Astrocyte (in vitro differentiated cells and primary cell): ENCODE measurements around the gene FOXF1. TPM values are rescaled to one million over a fixed set of nuclear protein-coding genes. Genes with fewer than 3 reads are reported as not detected.

Experiments
- DNase-seq: peaks from one replicate; pipeline ENCODE4 v3.0.0-alpha.2; 2010; ENCODE audit warnings: low read depth
- FAIRE-seq: peaks from 2 replicates; lab custom pipeline; 2011; peaks lifted over from hg19 to GRCh38; lab: Jason Lieb, UNC
- H2AFZ ChIP-seq: 2 replicates; pipeline ENCODE4 v1.6.0; 2012; ENCODE audit warnings: low read depth, low read length, inconsistent platforms
- H3K27ac ChIP-seq: 2 replicates; pipeline ENCODE4 v1.5.1; 2011; ENCODE audit warnings: low read depth, low read length, inconsistent platforms
- H3K27me3 ChIP-seq: 2 replicates; pipeline ENCODE4 v1.6.0; 2011; ENCODE audit warnings: low read length, inconsistent platforms; ENCODE audit not compliant: insufficient read depth
- H3K36me3 ChIP-seq: 2 replicates; pipeline ENCODE4 v1.5.1; 2011; ENCODE audit warnings: low read length, inconsistent platforms; ENCODE audit not compliant: insufficient read depth
- H3K4me1 ChIP-seq: 2 replicates; pipeline ENCODE4 v1.5.1; 2011; ENCODE audit warnings: low read length, inconsistent platforms; ENCODE audit not compliant: insufficient read depth
- H3K4me2 ChIP-seq: 2 replicates; pipeline ENCODE4 v1.6.0; 2012; ENCODE audit warnings: low read length, inconsistent platforms
- H3K4me3 ChIP-seq: 2 replicates; pipeline ENCODE4 v1.5.1; 2011; ENCODE audit warnings: low read depth, mild to moderate bottlenecking, low read length, inconsistent platforms; ENCODE audit not compliant: insufficient read depth
- H3K79me2 ChIP-seq: 2 replicates; pipeline ENCODE4 v1.6.0; 2012; ENCODE audit warnings: mild to moderate bottlenecking, low read length, inconsistent platforms; ENCODE audit not compliant: insufficient read depth
- H3K9ac ChIP-seq: 2 replicates; pipeline ENCODE4 v1.6.0; 2012; ENCODE audit warnings: mild to moderate bottlenecking, low read length, inconsistent platforms
- H3K9me3 ChIP-seq: 2 replicates; pipeline ENCODE4 v1.5.1; 2012; ENCODE audit warnings: low read depth, mild to moderate bottlenecking, low read length, inconsistent platforms; ENCODE audit not compliant: insufficient read depth
- H4K20me1 ChIP-seq: 2 replicates; pipeline ENCODE4 v1.6.0; 2012; ENCODE audit warnings: low read length, inconsistent platforms; ENCODE audit not compliant: insufficient read depth
- H3K27ac Mint-ChIP-seq: one replicate; pipeline ENCODE4 v1.8.0; 2021; ENCODE audit warnings: mild to moderate bottlenecking, mixed read lengths; ENCODE audit not compliant: unreplicated experiment
- H3K27me3 Mint-ChIP-seq: one replicate; pipeline ENCODE4 v1.8.0; 2021; ENCODE audit warnings: low read depth, mixed read lengths; ENCODE audit not compliant: unreplicated experiment
- H3K36me3 Mint-ChIP-seq: one replicate; pipeline ENCODE4 v1.8.0; 2021; ENCODE audit warnings: low read depth, mixed read lengths; ENCODE audit not compliant: unreplicated experiment
- H3K4me1 Mint-ChIP-seq: one replicate; pipeline ENCODE4 v1.8.0; 2021; ENCODE audit warnings: low read depth, mixed read lengths; ENCODE audit not compliant: unreplicated experiment
- H3K4me3 Mint-ChIP-seq: one replicate; pipeline ENCODE4 v1.8.0; 2021; ENCODE audit warnings: mild to moderate bottlenecking, moderate library complexity, mixed read lengths; ENCODE audit not compliant: unreplicated experiment
- H3K9me3 Mint-ChIP-seq: one replicate; pipeline ENCODE4 v1.8.0; 2021; ENCODE audit warnings: mild to moderate bottlenecking, mixed read lengths; ENCODE audit not compliant: unreplicated experiment
- CTCF ChIP-seq: IDR thresholded peaks from 2 replicates; pipeline ENCODE4 v1.5.1; 2011; ENCODE audit warnings: low read depth, mild to moderate bottlenecking, inconsistent platforms, low read length, moderate library complexity; ENCODE audit not compliant: insufficient read depth
- EZH2 ChIP-seq: IDR thresholded peaks from 2 replicates; pipeline ENCODE4 v1.6.1; 2012; ENCODE audit warnings: mild to moderate bottlenecking, low read length, inconsistent platforms; ENCODE audit not compliant: insufficient read depth
- total RNA-seq: library from RNA; stranded (reverse); gene quantifications from 2 replicates; pipeline ENCODE4 v1.2.1, GENCODE V29; 2021

FOXF1 gene
- total RNA-seq, 1 donor from 2014 or later: 0.07 TPM

- Mint-ChIP-seq H3K4me3 (no peak overlapping the region), H3K36me3 (peaks cover 2% of the 10 kb centered on the region), H3K9me3 (peaks cover 19% of the 10 kb centered on the region), H3K4me1 (no peaks in the 10 kb centered on the region), H3K27me3 (peaks cover 74% of the 10 kb centered on the region), H3K27ac (no peak overlapping the region)
- peaks cover 12% of the 10 kb centered on the region for H3K9me3 ChIP-seq
- no peak overlapping the region for H2AFZ ChIP-seq
- no peaks in the 10 kb centered on the region for H3K36me3 ChIP-seq
- no peak for TF ChIP-seq CTCF
- no peak for TF ChIP-seq EZH2
- no peaks in the 10 kb centered on the region for H3K79me2 ChIP-seq
- DNase-seq: no peak
- H3K4me1 ChIP-seq: no peaks in the 10 kb centered on the region
- H3K4me2 ChIP-seq: no peak overlapping the region
- H4K20me1 ChIP-seq: no peaks in the 10 kb centered on the region
- H3K9ac ChIP-seq: no peak overlapping the region
- H3K27me3 ChIP-seq: peaks cover 65% of the 10 kb centered on the region
- H3K4me3 ChIP-seq: no peak overlapping the region
- no peak for FAIRE-seq
- no peak overlapping the region for H3K27ac ChIP-seq
Observed at GRCh38 chr16:86485746-86486145, 24.6 kb upstream of the FOXF1 start.

- Histone ChIP-seq H3K9ac (no peak overlapping the region), H3K79me2 (no peaks in the 10 kb centered on the region), H2AFZ (no peak overlapping the region), H3K36me3 (no peaks in the 10 kb centered on the region), H3K27ac (no peak overlapping the region), H3K27me3 (peaks cover 88% of the 10 kb centered on the region), H3K4me2 (no peak overlapping the region), H4K20me1 (no peaks in the 10 kb centered on the region), H3K4me3 (no peak overlapping the region), H3K4me1 (no peaks in the 10 kb centered on the region), H3K9me3 (peaks cover 10% of the 10 kb centered on the region)
- DNase-seq: no peak
- Mint-ChIP-seq H3K9me3 (peaks cover 22% of the 10 kb centered on the region), H3K27me3 (peaks cover 97% of the 10 kb centered on the region), H3K4me3 (no peak overlapping the region), H3K4me1 (peaks cover 2% of the 10 kb centered on the region), H3K27ac (no peak overlapping the region), H3K36me3 (peaks cover 3% of the 10 kb centered on the region)
- no peak for FAIRE-seq
- TF ChIP-seq CTCF (no peak), EZH2 (no peak)
Observed at GRCh38 chr16:86490859-86491639, 19.3 kb upstream of the FOXF1 start.

GRCh38 chr16:86491640-86492023, 18.7 kb upstream of the FOXF1 start:
- Histone ChIP-seq H3K4me2 (no peak overlapping the region), H3K9me3 (peaks cover 10% of the 10 kb centered on the region), H3K36me3 (no peaks in the 10 kb centered on the region), H3K9ac (no peak overlapping the region), H3K4me3 (no peak overlapping the region), H3K27me3 (peaks cover 91% of the 10 kb centered on the region), H3K27ac (no peak overlapping the region), H3K4me1 (no peaks in the 10 kb centered on the region), H3K79me2 (no peaks in the 10 kb centered on the region), H4K20me1 (no peaks in the 10 kb centered on the region), H2AFZ (no peak overlapping the region)
- Mint-ChIP-seq H3K27ac (no peak overlapping the region), H3K36me3 (peaks cover 3% of the 10 kb centered on the region), H3K4me1 (peaks cover 2% of the 10 kb centered on the region), H3K4me3 (no peak overlapping the region), H3K27me3 (peaks cover 97% of the 10 kb centered on the region), H3K9me3 (peaks cover 22% of the 10 kb centered on the region)
- FAIRE-seq (no peak), DNase-seq (no peak)
- TF ChIP-seq EZH2 (no peak), CTCF (no peak)
